HepG2 (cell line): ENCODE results near the gene JMJD6. TPM values are rescaled to one million over a fixed set of nuclear protein-coding genes. Genes with fewer than 3 reads are reported as not detected.

Experiments
- CERS6 ChIP-seq: sonication (generic); formaldehyde crosslinking; IDR thresholded peaks from 2 replicates; pipeline ENCODE4 v1.5.0; 2020; ENCODE audit warnings: missing genetic modification reagents
- DNMT3B ChIP-seq: conservative IDR thresholded peaks from 2 replicates; pipeline ENCODE4 v1.6.1; 2016; ENCODE audit warnings: missing biosample characterization, control low read depth
- FOXA3 ChIP-seq: IDR thresholded peaks from 2 replicates; pipeline ENCODE4 v1.6.1; 2016; ENCODE audit warnings: missing genetic modification reagents, missing compliant biosample characterization
- GTF3A ChIP-seq: sonication (generic); formaldehyde crosslinking; conservative IDR thresholded peaks from 2 replicates; pipeline ENCODE4 v1.4.0; 2020; ENCODE audit warnings: mild to moderate bottlenecking, missing genetic modification reagents
- HMG20A ChIP-seq: IDR thresholded peaks from 2 replicates; pipeline ENCODE4 v1.6.1; 2016; ENCODE audit warnings: borderline replicate concordance
- KAT2B ChIP-seq: fragments of 150-350 bp; IDR thresholded peaks from 2 replicates; pipeline ENCODE4 v1.6.1; 2014; ENCODE audit warnings: low read depth, low read length, borderline replicate concordance
- MIER2 ChIP-seq: IDR thresholded peaks from 2 replicates; pipeline ENCODE4 v1.6.1; 2016; ENCODE audit warnings: missing biosample characterization, missing genetic modification reagents
- NCOA2 ChIP-seq: sonication (generic); formaldehyde crosslinking; IDR thresholded peaks from 2 replicates; pipeline ENCODE4 v1.8.0; 2022; ENCODE audit warnings: inconsistent platforms
- REL ChIP-seq: sonication (generic); formaldehyde crosslinking; conservative IDR thresholded peaks from 2 replicates; pipeline ENCODE4 v1.8.0; 2022; ENCODE audit warnings: mild to moderate bottlenecking, missing genetic modification reagents, moderate library complexity
- RFXANK ChIP-seq: IDR thresholded peaks from 2 replicates; pipeline ENCODE4 v1.6.1; 2016
- SMAD9 ChIP-seq: sonication (generic); formaldehyde crosslinking; IDR thresholded peaks from 2 replicates; pipeline ENCODE4 v1.5.1; 2020; ENCODE audit warnings: mild to moderate bottlenecking, missing genetic modification reagents
- THAP7 ChIP-seq: sonication (generic); formaldehyde crosslinking; IDR thresholded peaks from 2 replicates; pipeline ENCODE4 v1.8.1; 2023; ENCODE audit warnings: mild to moderate bottlenecking, missing genetic modification reagents
- YY1 ChIP-seq: IDR thresholded peaks from 2 replicates; pipeline ENCODE4 v1.6.1; 2011; ENCODE audit warnings: low read length, low read depth, moderate library complexity, mild to moderate bottlenecking; ENCODE audit not compliant: insufficient read depth, insufficient replicate concordance
- ZKSCAN1 ChIP-seq: fragments of 150-350 bp; IDR thresholded peaks from 2 replicates; pipeline ENCODE4 v1.6.1; 2014; ENCODE audit warnings: low read length
- ZNF224 ChIP-seq: sonication (generic); formaldehyde crosslinking; IDR thresholded peaks from 2 replicates; pipeline ENCODE4 v1.5.0; 2020; ENCODE audit warnings: mild to moderate bottlenecking, missing genetic modification reagents
- ZNF24 ChIP-seq: fragments of 450-650 bp; IDR thresholded peaks from 2 replicates; pipeline ENCODE4 v1.6.1; 2017; ENCODE audit warnings: antibody characterized with exemption, mild to moderate bottlenecking
- ZNF280D ChIP-seq: sonication (generic); formaldehyde crosslinking; IDR thresholded peaks from 2 replicates; pipeline ENCODE4 v1.5.1; 2020; ENCODE audit warnings: mild to moderate bottlenecking, missing genetic modification reagents
- ZNF572 ChIP-seq: sonication (generic); formaldehyde crosslinking; IDR thresholded peaks from 2 replicates; pipeline ENCODE4 v1.5.1; 2020; ENCODE audit warnings: mild to moderate bottlenecking, missing genetic modification reagents
- ZNF615 ChIP-seq: sonication (generic); formaldehyde crosslinking; IDR thresholded peaks from 2 replicates; pipeline ENCODE4 v1.5.0; 2020; ENCODE audit warnings: mild to moderate bottlenecking, missing genetic modification reagents, borderline replicate concordance
- ZNF768 ChIP-seq: sonication (generic); formaldehyde crosslinking; IDR thresholded peaks from 2 replicates; pipeline ENCODE4 v1.4.0; 2020; ENCODE audit warnings: missing genetic modification reagents
- ZNF841 ChIP-seq: sonication (generic); formaldehyde crosslinking; IDR thresholded peaks from 2 replicates; pipeline ENCODE4 v1.8.1; 2023; ENCODE audit warnings: missing genetic modification reagents, borderline replicate concordance
- polyA plus RNA-seq, 8 experiments: library from polyadenylated mRNA; depleted of rRNA in 3 of 8; stranded (reverse) in 7 of 8; unstranded in 1 of 8; fragments of >200 nt; fragmentation: Illumina TruSeq in 4 of 8; extraction: Trizol in 4 of 8; gene quantifications; 2 replicates each; pipeline versions ENCODE4 v1.2.1 to v1.2.3, GENCODE V29; 2011 to 2016; ENCODE audit warnings: low read depth in 4 of 8, missing spikeins in 1 of 8, mixed read lengths in 1 of 8; ENCODE audit not compliant: insufficient read depth in 1 of 8
- total RNA-seq, 5 experiments: library from RNA; depleted of rRNA; stranded (reverse); fragments of >200 nt; fragmentation: Illumina TruSeq; extraction: Trizol; gene quantifications; 2 replicates each; pipeline ENCODE4 v1.2.3, GENCODE V29; 2016; ENCODE audit warnings: low read depth in 1 of 5
- TF ChIP-seq, protein P1 (sequence below): sonication (generic); formaldehyde crosslinking; IDR thresholded peaks from 2 replicates; pipeline ENCODE4 v1.5.0; 2020; ENCODE audit warnings: missing genetic modification reagents
- TF ChIP-seq, protein P2 (sequence below): sonication (generic); formaldehyde crosslinking; IDR thresholded peaks from 2 replicates; pipeline ENCODE4 v1.8.1; 2022; ENCODE audit warnings: mild to moderate bottlenecking, missing genetic modification reagents

The JMJD6 gene
- total and polyA plus RNA-seq, 2 of the 13 experiments (the other 11 are each of a cell fraction or from before 2014, with no cell fraction given), result 33.6 to 41.0 TPM

- TF ChIP-seq MIER2 (CRISPR knock-in tag) (no peak), ZNF280D (CRISPR knock-in tag) (no peak), ZNF841 (peak; percentile 84; the same call in 1 of the 2 replicates), DNMT3B (CRISPR knock-in tag) (peak; percentile 97; the same call in 1 of the 2 replicates), KAT2B (no peak), CERS6 (CRISPR knock-in tag) (no peak), ZNF615 (no peak), FOXA3 (CRISPR knock-in tag) (no peak), ZNF768 (CRISPR knock-in tag) (peak; percentile 65), ZNF572 (CRISPR knock-in tag) (no peak), REL (CRISPR knock-in tag) (peak; percentile 98), ZNF24 (no peak), YY1 (no peak), ZKSCAN1 (no peak), SMAD9 (no peak), HMG20A (no peak), NCOA2 (CRISPR knock-in tag) (no peak), GTF3A (CRISPR knock-in tag) (peak; percentile 85), ZNF224 (CRISPR knock-in tag) (no peak), RFXANK (no peak), THAP7 (CRISPR knock-in tag) (peak; percentile 98)
- TF ChIP-seq, protein P1, sequence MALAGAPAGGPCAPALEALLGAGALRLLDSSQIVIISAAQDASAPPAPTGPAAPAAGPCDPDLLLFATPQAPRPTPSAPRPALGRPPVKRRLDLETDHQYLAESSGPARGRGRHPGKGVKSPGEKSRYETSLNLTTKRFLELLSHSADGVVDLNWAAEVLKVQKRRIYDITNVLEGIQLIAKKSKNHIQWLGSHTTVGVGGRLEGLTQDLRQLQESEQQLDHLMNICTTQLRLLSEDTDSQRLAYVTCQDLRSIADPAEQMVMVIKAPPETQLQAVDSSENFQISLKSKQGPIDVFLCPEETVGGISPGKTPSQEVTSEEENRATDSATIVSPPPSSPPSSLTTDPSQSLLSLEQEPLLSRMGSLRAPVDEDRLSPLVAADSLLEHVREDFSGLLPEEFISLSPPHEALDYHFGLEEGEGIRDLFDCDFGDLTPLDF (CRISPR knock-in tag), result peak; percentile 42; the same call in 1 of the 2 replicates
- TF ChIP-seq, protein P2, sequence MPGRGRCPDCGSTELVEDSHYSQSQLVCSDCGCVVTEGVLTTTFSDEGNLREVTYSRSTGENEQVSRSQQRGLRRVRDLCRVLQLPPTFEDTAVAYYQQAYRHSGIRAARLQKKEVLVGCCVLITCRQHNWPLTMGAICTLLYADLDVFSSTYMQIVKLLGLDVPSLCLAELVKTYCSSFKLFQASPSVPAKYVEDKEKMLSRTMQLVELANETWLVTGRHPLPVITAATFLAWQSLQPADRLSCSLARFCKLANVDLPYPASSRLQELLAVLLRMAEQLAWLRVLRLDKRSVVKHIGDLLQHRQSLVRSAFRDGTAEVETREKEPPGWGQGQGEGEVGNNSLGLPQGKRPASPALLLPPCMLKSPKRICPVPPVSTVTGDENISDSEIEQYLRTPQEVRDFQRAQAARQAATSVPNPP (CRISPR knock-in tag), result peak; percentile 35; the same call in 1 of the 2 replicates
Measured at GRCh38 chr17:76726776-76727718, 641 bp upstream of the JMJD6 start, which contains the start of gene METTL23 (continued).
